Measurements from ENCODE around the gene KIAA1191.
"Not testable (repeated sequence)": the region's sequence is repeated elsewhere in the genome, so short reads cannot be mapped to it uniquely, and the experiment has no call there.

Gene KIAA1191

GRCh38 chr5:176337913-176338312 is 23.7 kb downstream of the KIAA1191 start:
- WGBS: 96% methylated on average over 1 of the region's 1 CpG
- Histone ChIP-seq H3K4me3 (ENCODE audit: low read length) (no peak overlapping the region), H3K9ac (ENCODE audit: low read depth, low read length) (no peak overlapping the region), H3K36me3 (ENCODE audit: insufficient read depth, low read length) (peaks cover 24% of the 10 kb centered on the region), H3K27ac (ENCODE audit: low read depth, low read length) (no peak overlapping the region), H3K27me3 (ENCODE audit: insufficient read depth, low read length) (no peaks in the 10 kb centered on the region), H3K9me3 (ENCODE audit: insufficient read depth, low read depth, low read length) (no peaks in the 10 kb centered on the region), H3K4me1 (ENCODE audit: insufficient read depth, low read length) (no peaks in the 10 kb centered on the region)

GRCh38 chr5:176334031-176334770 is 27.4 kb downstream of the KIAA1191 start:
- no peaks in the 10 kb centered on the region for H3K27me3 ChIP-seq (ENCODE audit: insufficient read depth, low read length)
- H3K4me3 ChIP-seq (ENCODE audit: low read length): no peak overlapping the region
- no peak overlapping the region for H3K27ac ChIP-seq (ENCODE audit: low read depth, low read length)
- H3K9ac ChIP-seq (ENCODE audit: low read depth, low read length): no peak overlapping the region
- no peaks in the 10 kb centered on the region for H3K4me1 ChIP-seq (ENCODE audit: insufficient read depth, low read length)
- no peaks in the 10 kb centered on the region for H3K9me3 ChIP-seq (ENCODE audit: insufficient read depth, low read depth, low read length)
- peaks cover 26% of the 10 kb centered on the region for H3K36me3 ChIP-seq (ENCODE audit: insufficient read depth, low read length)

DNA sequence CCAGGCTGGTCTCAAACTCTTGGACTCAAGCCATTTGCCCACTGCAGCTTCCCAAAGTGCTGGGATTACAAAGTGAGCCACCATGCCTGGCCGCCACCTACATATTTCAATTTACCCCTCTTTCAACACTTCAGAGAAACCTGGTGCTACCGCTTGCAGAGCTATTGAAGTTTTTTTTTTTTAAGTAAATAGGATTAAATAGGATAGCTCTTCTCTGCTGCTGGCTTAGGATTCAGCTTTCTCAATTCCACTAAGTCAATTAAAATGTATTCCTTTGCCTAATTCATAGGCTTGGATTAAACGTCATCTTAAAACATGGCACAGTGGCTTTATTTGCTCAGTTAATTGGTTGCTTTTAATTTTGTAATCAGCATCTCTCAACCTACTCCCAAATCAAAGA is 41.0 kb downstream of the KIAA1191 start:
- peaks cover 22% of the 10 kb centered on the region for H3K36me3 ChIP-seq (ENCODE audit: insufficient read depth, low read length)
- 88% methylated on average over 2 of the region's 3 CpGs for WGBS
- no peaks in the 10 kb centered on the region for H3K9me3 ChIP-seq (ENCODE audit: insufficient read depth, low read depth, low read length)
- H3K27ac ChIP-seq (ENCODE audit: low read depth, low read length): no peak overlapping the region
- no peak overlapping the region for H3K9ac ChIP-seq (ENCODE audit: low read depth, low read length)
- no peak overlapping the region for H3K4me3 ChIP-seq (ENCODE audit: low read length)
- no peaks in the 10 kb centered on the region for H3K27me3 ChIP-seq (ENCODE audit: insufficient read depth, low read length)
- H3K4me1 ChIP-seq (ENCODE audit: insufficient read depth, low read length): no peaks in the 10 kb centered on the region

DNA sequence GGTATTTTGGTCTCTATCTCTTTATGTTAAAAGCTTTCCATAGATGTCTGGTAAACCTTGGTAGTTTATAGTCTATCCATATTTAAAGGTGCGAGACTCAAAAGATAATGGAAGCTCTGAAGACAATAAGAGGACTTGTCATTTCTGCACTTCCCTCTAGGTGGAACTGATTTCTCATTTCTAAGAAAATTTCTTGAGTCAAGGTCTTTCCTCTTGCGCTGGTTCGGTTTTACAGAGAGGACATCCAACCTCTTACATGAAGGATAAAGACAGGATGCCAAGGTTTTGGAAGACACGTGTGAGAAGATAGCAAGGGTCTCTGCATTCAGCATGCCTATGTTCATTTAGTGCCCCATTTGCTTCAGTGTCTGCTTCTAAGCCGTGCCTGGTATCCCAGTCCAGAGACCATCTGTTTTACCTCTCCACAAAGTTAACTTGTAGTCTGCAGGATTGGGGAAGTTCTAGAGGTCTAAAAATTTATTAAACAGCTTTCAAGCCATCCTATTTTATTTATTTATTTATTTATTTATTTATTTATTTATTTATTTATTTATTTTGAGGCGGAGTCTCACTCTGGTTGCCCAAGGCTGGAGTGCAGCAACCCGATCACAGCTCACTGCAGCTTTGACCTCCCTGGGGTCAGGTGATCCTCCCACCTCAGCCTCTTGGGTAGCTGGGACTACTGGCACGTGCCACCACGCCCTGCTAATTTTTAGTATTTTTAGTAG is 41.6 kb downstream of the KIAA1191 start:
- Histone ChIP-seq H3K27me3 (ENCODE audit: insufficient read depth, low read length) (no peaks in the 10 kb centered on the region), H3K4me3 (ENCODE audit: low read length) (no peak overlapping the region), H3K27ac (ENCODE audit: low read depth, low read length) (no peak overlapping the region), H3K9ac (ENCODE audit: low read depth, low read length) (no peak overlapping the region), H3K9me3 (ENCODE audit: insufficient read depth, low read depth, low read length) (no peaks in the 10 kb centered on the region), H3K4me1 (ENCODE audit: insufficient read depth, low read length) (no peaks in the 10 kb centered on the region), H3K36me3 (ENCODE audit: insufficient read depth, low read length) (peaks cover 28% of the 10 kb centered on the region)
- 90% methylated on average over 9 of the region's 9 CpGs for WGBS

DNA sequence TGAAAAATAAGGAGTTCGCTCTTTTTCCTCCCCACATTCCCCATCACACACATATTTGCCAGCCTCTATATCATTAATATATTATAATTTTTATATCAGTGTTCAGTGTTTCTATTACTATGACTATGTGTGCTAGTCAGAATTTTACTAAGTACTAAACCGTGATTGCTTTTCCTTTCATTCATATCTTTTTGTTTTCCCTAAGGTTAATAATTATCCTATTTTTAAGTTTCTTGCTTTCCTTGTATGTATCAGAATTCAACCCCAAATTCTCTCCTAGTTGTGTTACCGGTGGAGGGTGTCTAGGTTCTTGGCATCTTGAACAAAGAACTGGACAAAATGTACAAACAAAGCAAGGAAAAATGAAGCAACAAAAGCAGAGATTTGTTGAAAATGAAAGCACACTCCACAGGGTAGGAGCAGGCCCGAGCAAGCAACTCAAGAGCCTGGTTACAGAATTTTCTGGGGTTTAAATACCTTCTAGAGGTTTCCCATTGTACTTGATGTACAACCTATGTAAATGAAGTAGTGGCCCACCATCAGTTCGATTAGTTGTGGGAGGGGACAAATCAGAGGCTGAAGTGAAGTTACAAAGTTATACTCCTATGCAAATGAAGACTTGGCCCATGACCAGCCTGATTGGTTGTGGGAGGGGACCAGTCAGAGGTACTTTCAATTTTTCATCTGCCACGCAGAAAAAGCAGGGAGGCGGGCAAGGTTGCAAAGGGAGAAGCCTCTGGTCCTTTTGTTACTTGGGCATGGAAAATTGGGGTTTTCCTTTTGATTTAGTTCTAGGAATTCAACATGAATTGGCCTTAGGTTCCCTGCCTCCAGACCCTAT is 43.8 kb downstream of the KIAA1191 start:
- Histone ChIP-seq H3K4me1 (ENCODE audit: insufficient read depth, low read length) (no peaks in the 10 kb centered on the region), H3K4me3 (ENCODE audit: low read length) (no peak overlapping the region), H3K36me3 (ENCODE audit: insufficient read depth, low read length) (peaks cover 22% of the 10 kb centered on the region), H3K9ac (ENCODE audit: low read depth, low read length) (no peak overlapping the region), H3K27me3 (ENCODE audit: insufficient read depth, low read length) (no peaks in the 10 kb centered on the region), H3K9me3 (ENCODE audit: insufficient read depth, low read depth, low read length) (no peaks in the 10 kb centered on the region), H3K27ac (ENCODE audit: low read depth, low read length) (no peak overlapping the region)
- WGBS: 94% methylated on average over 6 of the region's 7 CpGs

GRCh38 chr5:176305356-176305755 is 56.2 kb downstream of the KIAA1191 start:
- 95% methylated on average over 12 of the region's 31 CpGs for WGBS
- H3K27me3 ChIP-seq (ENCODE audit: insufficient read depth, low read length); H3K9ac ChIP-seq (ENCODE audit: low read depth, low read length); H3K27ac ChIP-seq (ENCODE audit: low read depth, low read length); H3K4me3 ChIP-seq (ENCODE audit: low read length); H3K4me1 ChIP-seq (ENCODE audit: insufficient read depth, low read length): not testable (repeated sequence)
- H3K36me3 ChIP-seq (ENCODE audit: insufficient read depth, low read length): peaks cover 34% of the 10 kb centered on the region
- peaks cover 12% of the 10 kb centered on the region for H3K9me3 ChIP-seq (ENCODE audit: insufficient read depth, low read depth, low read length)

Data from HUES64 (cell line).